HepG2 (cell line): ENCODE measurements around the gene GJA3. TPM values are rescaled to one million over a fixed set of nuclear protein-coding genes. Genes with fewer than 3 reads are reported as not detected.

Experiments
- ATAC-seq: fragments of 200-7000 bp; cut with Tn5 transposase; 3 replicates; pipeline ENCODE4 v1.9.1; 2020; ENCODE audit warnings: mild to moderate bottlenecking, moderate library complexity
- BruUV-seq: library from RNA; stranded (reverse); fragments of 400-500 nt; replicated peaks from 2 replicates; lab custom pipeline; 2021; lab: Mats Ljungman, UMichigan
- CTCF ChIA-PET: fragments of 300-600 bp; formaldehyde crosslinking; extraction: SDS; loops from one replicate; lab custom pipeline; 2021; ENCODE audit warnings: low total read pairs, inconsistent platforms, low intra/inter-chr PET ratio; lab: Yijun Ruan, JAX
- POLR2A ChIA-PET: fragments of 350-600 bp; sonication (Branson Sonifier 250); formaldehyde crosslinking; loops from one replicate; lab custom pipeline; 2020; ENCODE audit warnings: antibody characterized with exemption, inconsistent platforms; lab: Yijun Ruan, JAX
- DNase-seq: peaks from one replicate; pipeline ENCODE4 v3.0.0-alpha.2; 2015; ENCODE audit warnings: low spot score
- FAIRE-seq: peaks from 3 replicates; lab custom pipeline; 2011; peaks lifted over from hg19 to GRCh38; lab: Jason Lieb, UNC
- H2AFZ ChIP-seq: one replicate; pipeline ENCODE4 v1.6.1; 2011; ENCODE audit warnings: low read length, inconsistent platforms
- H3K27ac ChIP-seq: fragments of 300-600 bp; 3 replicates; pipeline ENCODE4 v1.8.0; 2011; ENCODE audit warnings: mixed run types, mild to moderate bottlenecking, mixed read lengths, low read length, inconsistent platforms; ENCODE audit not compliant: insufficient read depth; ENCODE audit errors: extremely low read length
- H3K27me3 ChIP-seq, 2 experiments: fragments of 200-600 bp in 1 of 2; 2 replicates in 1 of 2; 3 replicates in 1 of 2; pipeline versions ENCODE4 v1.6.0 to v1.8.0; 2011; ENCODE audit warnings: low read length in 2 of 2, mild to moderate bottlenecking in 2 of 2, moderate library complexity in 2 of 2, inconsistent platforms in 1 of 2; ENCODE audit not compliant: insufficient read depth in 2 of 2, control insufficient read depth in 1 of 2
- H3K36me3 ChIP-seq, 2 experiments: fragments of 200-600 bp in 1 of 2; replicated peaks in 1 of 2; 2 replicates in 1 of 2; 3 replicates in 1 of 2; pipeline versions ENCODE4 v1.5.1 to v1.8.0; 2011; ENCODE audit warnings: low read length in 2 of 2, inconsistent platforms in 1 of 2; ENCODE audit not compliant: insufficient read depth in 2 of 2, control insufficient read depth in 1 of 2
- H3K4me1 ChIP-seq: 2 replicates; pipeline ENCODE4 v1.5.1; 2012; ENCODE audit warnings: low read length, inconsistent platforms; ENCODE audit not compliant: insufficient read depth
- H3K4me2 ChIP-seq: 2 replicates; pipeline ENCODE4 v1.6.0; 2011; ENCODE audit warnings: low read depth, low read length, inconsistent platforms
- H3K4me3 ChIP-seq, 3 experiments: fragments of 200-600 bp in 1 of 3; sonication (generic), shearing (Covaris generic) in 1 of 3; replicated peaks in 1 of 3; 2 replicates each; pipeline ENCODE4 v1.5.1; 2011 to 2016; ENCODE audit warnings: low read length in 3 of 3, inconsistent platforms in 2 of 3, low read depth in 2 of 3, mild to moderate bottlenecking in 2 of 3, control low read depth in 1 of 3, mixed read lengths in 1 of 3; ENCODE audit not compliant: insufficient read depth in 1 of 3
- H3K79me2 ChIP-seq: one replicate; pipeline ENCODE4 v1.6.1; 2011; ENCODE audit warnings: low read length, inconsistent platforms; ENCODE audit not compliant: insufficient read depth
- H3K9ac ChIP-seq: 2 replicates; pipeline ENCODE4 v1.6.0; 2011; ENCODE audit warnings: mild to moderate bottlenecking, low read depth, low read length, inconsistent platforms; ENCODE audit not compliant: insufficient read depth
- H3K9me3 ChIP-seq: 2 replicates; pipeline ENCODE4 v1.5.1; 2012; ENCODE audit warnings: mild to moderate bottlenecking, low read length
- H4K20me1 ChIP-seq: 2 replicates; pipeline ENCODE4 v1.6.0; 2011; ENCODE audit warnings: inconsistent platforms, mild to moderate bottlenecking, low read length, moderate library complexity; ENCODE audit not compliant: insufficient read depth
- CCDC6 ChIP-seq: sonication (generic); formaldehyde crosslinking; IDR thresholded peaks from 2 replicates; pipeline ENCODE4 v1.8.1; 2022; ENCODE audit warnings: mild to moderate bottlenecking, missing genetic modification reagents, moderate library complexity
- DNMT1 ChIP-seq: sonication (generic); formaldehyde crosslinking; IDR thresholded peaks from 2 replicates; pipeline ENCODE4 v1.5.1; 2020; ENCODE audit warnings: mild to moderate bottlenecking, missing genetic modification reagents
- KMT2B ChIP-seq: IDR thresholded peaks from 2 replicates; pipeline ENCODE4 v1.6.1; 2016; ENCODE audit warnings: missing genetic modification reagents, missing compliant biosample characterization
- MYC ChIP-seq: sonication (generic); formaldehyde crosslinking; IDR thresholded peaks from 2 replicates; pipeline ENCODE4 v1.9.0; 2021; ENCODE audit warnings: missing genetic modification reagents, borderline replicate concordance
- SNAPC2 ChIP-seq: sonication (generic); formaldehyde crosslinking; IDR thresholded peaks from 2 replicates; pipeline ENCODE4 v1.8.1; 2022; ENCODE audit warnings: mild to moderate bottlenecking, missing genetic modification reagents
- STAG1 ChIP-seq: sonication (generic); formaldehyde crosslinking; IDR thresholded peaks from 2 replicates; pipeline ENCODE4 v1.4.0; 2020; ENCODE audit warnings: missing genetic modification reagents
- TCF12 ChIP-seq, 2 experiments: fragments of 450-650 bp in 1 of 2; sonication (generic) in 1 of 2; formaldehyde crosslinking in 1 of 2; IDR thresholded peaks; 2 replicates each; pipeline versions ENCODE4 v1.6.1 to v1.8.0; 2017 to 2022; ENCODE audit warnings: antibody characterized with exemption in 1 of 2, mild to moderate bottlenecking in 1 of 2, missing genetic modification reagents in 1 of 2, moderate library complexity in 1 of 2
- U2AF2 ChIP-seq: fragments of 200-400 bp; formaldehyde crosslinking; IDR thresholded peaks from 2 replicates; pipeline ENCODE4 v1.6.1; 2017; ENCODE audit warnings: low read depth, mild to moderate bottlenecking, low read length
- ZFP82 ChIP-seq: sonication (generic); formaldehyde crosslinking; IDR thresholded peaks from 2 replicates; pipeline ENCODE4 v1.5.1; 2020; ENCODE audit warnings: mild to moderate bottlenecking, missing genetic modification reagents, borderline replicate concordance
- ZFX ChIP-seq: sonication (generic); formaldehyde crosslinking; IDR thresholded peaks from 2 replicates; pipeline ENCODE4 v1.4.0; 2020; ENCODE audit warnings: mild to moderate bottlenecking, low read depth, missing genetic modification reagents, moderate library complexity
- ZNF207 ChIP-seq: fragments of 450-650 bp; IDR thresholded peaks from 2 replicates; pipeline ENCODE4 v1.6.1; 2016; ENCODE audit warnings: antibody characterized with exemption, borderline replicate concordance
- ZNF3 ChIP-seq: IDR thresholded peaks from 2 replicates; pipeline ENCODE4 v1.7.0; 2017; ENCODE audit warnings: inconsistent platforms
- ZNF333 ChIP-seq: sonication (generic); formaldehyde crosslinking; IDR thresholded peaks from 2 replicates; pipeline ENCODE4 v1.4.0; 2020; ENCODE audit warnings: mild to moderate bottlenecking, missing genetic modification reagents, borderline replicate concordance
- ZSCAN9 ChIP-seq: IDR thresholded peaks from 2 replicates; pipeline ENCODE4 v1.6.1; 2016; ENCODE audit warnings: borderline replicate concordance
- WGBS: methylation state at CpG from one replicate; pipeline ENCODE4 v1.1.6; 2017; ENCODE audit warnings: low lambda C conversion rate; 5-methylcytosine and 5-hydroxymethylcytosine counted together
- in situ Hi-C: cut with HindIII; loops from 2 replicates; pipeline ENCODE4 v1.10.0; 2017; ENCODE audit warnings: low pct_unique_long_range_greater_than_20kb; ENCODE audit not compliant: extremely low pct_ligation_motif_present
- intact Hi-C: fragments of 100-400 bp; cut with micrococcal nuclease; formaldehyde crosslinking; loops from one replicate; pipeline ENCODE4 v1.10.0; 2022; ENCODE audit not compliant: unreplicated experiment
- polyA plus RNA-seq, 8 experiments: library from polyadenylated mRNA; depleted of rRNA in 3 of 8; stranded (reverse) in 7 of 8; unstranded in 1 of 8; fragments of >200 nt; fragmentation: Illumina TruSeq in 4 of 8; extraction: Trizol in 4 of 8; gene quantifications; 2 replicates each; pipeline versions ENCODE4 v1.2.1 to v1.2.3, GENCODE V29; 2011 to 2016; ENCODE audit warnings: low read depth in 4 of 8, missing spikeins in 1 of 8, mixed read lengths in 1 of 8; ENCODE audit not compliant: insufficient read depth in 1 of 8
- total RNA-seq, 5 experiments: library from RNA; depleted of rRNA; stranded (reverse); fragments of >200 nt; fragmentation: Illumina TruSeq; extraction: Trizol; gene quantifications; 2 replicates each; pipeline ENCODE4 v1.2.3, GENCODE V29; 2016; ENCODE audit warnings: low read depth in 1 of 5
- TF ChIP-seq, protein P1 (sequence below): sonication (generic); formaldehyde crosslinking; IDR thresholded peaks from 2 replicates; pipeline ENCODE4 v1.4.0; 2020; ENCODE audit warnings: missing genetic modification reagents
- TF ChIP-seq, protein P2 (sequence below): sonication (generic); formaldehyde crosslinking; IDR thresholded peaks from 2 replicates; pipeline ENCODE4 v1.5.1; 2020; ENCODE audit warnings: missing genetic modification reagents, mild to moderate bottlenecking, borderline replicate concordance
- TF ChIP-seq, protein P3 (sequence below), 2 experiments: sonication (generic) in 1 of 2; formaldehyde crosslinking in 1 of 2; IDR thresholded peaks; 2 replicates each; pipeline versions ENCODE4 v1.4.0 to v1.6.1; 2018 to 2020; ENCODE audit warnings: missing genetic modification reagents in 2 of 2, borderline replicate concordance in 1 of 2, low read depth in 1 of 2, mild to moderate bottlenecking in 1 of 2, missing biosample characterization in 1 of 2
- TF ChIP-seq, protein P4 (sequence below): IDR thresholded peaks from 2 replicates; pipeline ENCODE4 v1.6.1; 2016; ENCODE audit warnings: low read depth, control low read depth

GJA3 gene
- total and polyA plus RNA-seq, 2 of the 13 experiments (the other 11 are each of a cell fraction or from before 2014, with no cell fraction given) = 0.04 TPM

DNA sequence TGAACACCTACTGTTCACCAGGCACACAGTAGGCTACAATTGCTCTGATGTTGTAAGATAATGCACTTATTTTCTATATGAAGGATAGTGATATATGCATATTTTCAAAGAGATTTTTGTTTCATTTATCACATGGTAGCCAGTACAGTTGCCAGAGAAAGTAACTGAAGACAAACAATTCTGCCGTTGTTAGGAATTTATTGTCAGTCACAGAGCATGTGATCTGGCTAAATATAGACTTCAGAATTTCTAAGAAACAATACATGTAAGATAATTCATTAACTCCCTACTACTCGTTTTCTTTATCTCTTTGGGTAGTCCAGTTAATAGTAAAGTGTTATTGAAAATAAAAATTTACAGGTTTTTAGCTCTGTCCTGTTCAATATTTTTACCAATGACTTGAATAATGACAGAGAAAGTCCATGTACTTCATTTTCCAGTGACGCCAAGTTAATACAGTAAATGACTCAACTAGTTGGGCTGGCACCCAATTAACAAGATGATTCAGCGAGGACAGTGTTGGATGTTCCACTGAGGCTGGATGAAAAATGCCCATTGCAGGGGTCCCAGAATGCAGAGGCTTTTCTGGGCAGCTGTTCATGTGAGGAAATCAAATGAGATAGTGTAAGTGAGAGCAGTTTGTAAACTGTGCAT lies 35.6 kb downstream of the GJA3 start (continued):
- TF ChIP-seq ZFP82 = no peak
- no peak for TF ChIP-seq KMT2B
- TF ChIP-seq, protein P1, sequence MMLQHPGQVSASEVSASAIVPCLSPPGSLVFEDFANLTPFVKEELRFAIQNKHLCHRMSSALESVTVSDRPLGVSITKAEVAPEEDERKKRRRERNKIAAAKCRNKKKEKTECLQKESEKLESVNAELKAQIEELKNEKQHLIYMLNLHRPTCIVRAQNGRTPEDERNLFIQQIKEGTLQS (CRISPR knock-in tag) = no peak

DNA sequence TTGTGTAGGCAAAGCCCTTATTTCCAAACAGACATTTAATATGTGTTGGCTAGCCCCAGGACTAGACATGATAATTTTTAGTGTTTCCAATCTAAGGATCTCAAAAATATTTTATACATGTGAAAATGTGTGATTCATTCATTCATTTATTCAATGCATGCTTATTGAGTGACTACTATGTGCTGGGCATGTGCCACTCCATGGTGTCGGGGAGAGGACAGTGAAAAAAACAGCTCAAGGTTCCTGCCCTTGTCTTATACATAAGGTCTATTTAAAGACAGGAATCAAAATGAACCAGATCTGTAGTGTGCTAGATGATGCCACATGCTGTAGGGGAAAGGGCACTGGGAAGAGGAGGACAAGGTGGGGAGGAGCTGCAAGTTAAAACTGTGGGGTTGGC lies 36.5 kb downstream of the GJA3 start:
- CTCF ChIA-PET = no interaction called here
- H3K4me2 ChIP-seq = no peak overlapping the region
- H3K4me1 ChIP-seq = peaks cover 51% of the 10 kb centered on the region
- no peak overlapping the region for H2AFZ ChIP-seq
- H3K9ac ChIP-seq = no peak overlapping the region
- H3K4me3 ChIP-seq = no peak overlapping the region
- H3K36me3 ChIP-seq = no peaks in the 10 kb centered on the region
- POLR2A ChIA-PET = no interaction called here
- no peak for TF ChIP-seq ZNF3 (CRISPR knock-in tag)
- TF ChIP-seq, protein P2, sequence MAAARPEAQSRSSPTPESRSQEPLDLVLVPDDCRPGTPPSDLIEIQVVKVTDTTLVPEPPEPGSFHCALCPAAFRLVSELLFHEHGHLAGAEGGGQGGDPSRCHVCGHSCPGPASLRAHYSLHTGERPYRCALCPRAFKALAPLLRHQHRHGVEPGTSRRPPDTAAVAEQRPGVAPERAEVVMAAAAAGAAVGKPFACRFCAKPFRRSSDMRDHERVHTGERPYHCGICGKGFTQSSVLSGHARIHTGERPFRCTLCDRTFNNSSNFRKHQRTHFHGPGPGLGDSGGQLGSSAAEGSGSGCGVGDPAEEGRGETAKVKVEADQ = no peak
- TF ChIP-seq DNMT1 (CRISPR knock-in tag) = no peak
- no peak for TF ChIP-seq MYC (CRISPR knock-in tag)
- TF ChIP-seq STAG1 (CRISPR knock-in tag) = no peak
- no peak for TF ChIP-seq ZSCAN9 (CRISPR knock-in tag)
- TF ChIP-seq ZNF333 (CRISPR knock-in tag) = no peak
- TF ChIP-seq CCDC6 = no peak
- TF ChIP-seq, protein P3, sequence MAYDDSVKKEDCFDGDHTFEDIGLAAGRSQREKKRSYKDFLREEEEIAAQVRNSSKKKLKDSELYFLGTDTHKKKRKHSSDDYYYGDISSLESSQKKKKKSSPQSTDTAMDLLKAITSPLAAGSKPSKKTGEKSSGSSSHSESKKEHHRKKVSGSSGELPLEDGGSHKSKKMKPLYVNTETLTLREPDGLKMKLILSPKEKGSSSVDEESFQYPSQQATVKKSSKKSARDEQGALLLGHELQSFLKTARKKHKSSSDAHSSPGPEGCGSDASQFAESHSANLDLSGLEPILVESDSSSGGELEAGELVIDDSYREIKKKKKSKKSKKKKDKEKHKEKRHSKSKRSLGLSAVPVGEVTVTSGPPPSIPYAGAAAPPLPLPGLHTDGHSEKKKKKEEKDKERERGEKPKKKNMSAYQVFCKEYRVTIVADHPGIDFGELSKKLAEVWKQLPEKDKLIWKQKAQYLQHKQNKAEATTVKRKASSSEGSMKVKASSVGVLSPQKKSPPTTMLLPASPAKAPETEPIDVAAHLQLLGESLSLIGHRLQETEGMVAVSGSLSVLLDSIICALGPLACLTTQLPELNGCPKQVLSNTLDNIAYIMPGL (CRISPR knock-in tag; IDR thresholded peaks at IDR 0.05; ENCODE audit: borderline replicate concordance in 1 of 2, low read depth in 1 of 2) = no peak
- no peak for TF ChIP-seq ZFX (CRISPR knock-in tag)
- no peak for TF ChIP-seq ZNF207
- no peak for TF ChIP-seq SNAPC2 (CRISPR knock-in tag)
- TF ChIP-seq, protein P1 (CRISPR knock-in tag) = no peak
- TF ChIP-seq, protein P4, sequence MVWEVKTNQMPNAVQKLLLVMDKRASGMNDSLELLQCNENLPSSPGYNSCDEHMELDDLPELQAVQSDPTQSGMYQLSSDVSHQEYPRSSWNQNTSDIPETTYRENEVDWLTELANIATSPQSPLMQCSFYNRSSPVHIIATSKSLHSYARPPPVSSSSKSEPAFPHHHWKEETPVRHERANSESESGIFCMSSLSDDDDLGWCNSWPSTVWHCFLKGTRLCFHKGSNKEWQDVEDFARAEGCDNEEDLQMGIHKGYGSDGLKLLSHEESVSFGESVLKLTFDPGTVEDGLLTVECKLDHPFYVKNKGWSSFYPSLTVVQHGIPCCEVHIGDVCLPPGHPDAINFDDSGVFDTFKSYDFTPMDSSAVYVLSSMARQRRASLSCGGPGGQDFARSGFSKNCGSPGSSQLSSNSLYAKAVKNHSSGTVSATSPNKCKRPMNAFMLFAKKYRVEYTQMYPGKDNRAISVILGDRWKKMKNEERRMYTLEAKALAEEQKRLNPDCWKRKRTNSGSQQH (CRISPR knock-in tag) = no peak
- no peak for TF ChIP-seq TCF12 (IDR thresholded peaks at IDR 0.05)
- no peak for TF ChIP-seq TCF12 (CRISPR knock-in tag; IDR thresholded peaks at IDR 0.05)
- no peak for TF ChIP-seq U2AF2
- H4K20me1 ChIP-seq = no peaks in the 10 kb centered on the region
- DNase-seq (no peak), FAIRE-seq (no peak), ATAC-seq (no peak)
- no peaks in the 10 kb centered on the region for H3K9me3 ChIP-seq
- no peaks in the 10 kb centered on the region for H3K79me2 ChIP-seq
- no peak overlapping the region for H3K27ac ChIP-seq
- intact Hi-C loops (no loop called here), in situ Hi-C loops (no loop called here)
- BruUV-seq = no TSS peak
- no peaks in the 10 kb centered on the region for H3K27me3 ChIP-seq
- 59% methylated on average over 1 of the region's 1 CpG for WGBS
